ENCODE data around the gene RASSF3.

The RASSF3 gene, protein sequence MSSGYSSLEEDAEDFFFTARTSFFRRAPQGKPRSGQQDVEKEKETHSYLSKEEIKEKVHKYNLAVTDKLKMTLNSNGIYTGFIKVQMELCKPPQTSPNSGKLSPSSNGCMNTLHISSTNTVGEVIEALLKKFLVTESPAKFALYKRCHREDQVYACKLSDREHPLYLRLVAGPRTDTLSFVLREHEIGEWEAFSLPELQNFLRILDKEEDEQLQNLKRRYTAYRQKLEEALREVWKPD

GRCh38 chr12:64610079-64610659 lies at the start of gene RASSF3:
TSS of gene RASSF3 (plus strand) at chr12:64610495. CDS start at chr12:64610633, 138 bp downstream.
- TF ChIP-seq, protein P1, sequence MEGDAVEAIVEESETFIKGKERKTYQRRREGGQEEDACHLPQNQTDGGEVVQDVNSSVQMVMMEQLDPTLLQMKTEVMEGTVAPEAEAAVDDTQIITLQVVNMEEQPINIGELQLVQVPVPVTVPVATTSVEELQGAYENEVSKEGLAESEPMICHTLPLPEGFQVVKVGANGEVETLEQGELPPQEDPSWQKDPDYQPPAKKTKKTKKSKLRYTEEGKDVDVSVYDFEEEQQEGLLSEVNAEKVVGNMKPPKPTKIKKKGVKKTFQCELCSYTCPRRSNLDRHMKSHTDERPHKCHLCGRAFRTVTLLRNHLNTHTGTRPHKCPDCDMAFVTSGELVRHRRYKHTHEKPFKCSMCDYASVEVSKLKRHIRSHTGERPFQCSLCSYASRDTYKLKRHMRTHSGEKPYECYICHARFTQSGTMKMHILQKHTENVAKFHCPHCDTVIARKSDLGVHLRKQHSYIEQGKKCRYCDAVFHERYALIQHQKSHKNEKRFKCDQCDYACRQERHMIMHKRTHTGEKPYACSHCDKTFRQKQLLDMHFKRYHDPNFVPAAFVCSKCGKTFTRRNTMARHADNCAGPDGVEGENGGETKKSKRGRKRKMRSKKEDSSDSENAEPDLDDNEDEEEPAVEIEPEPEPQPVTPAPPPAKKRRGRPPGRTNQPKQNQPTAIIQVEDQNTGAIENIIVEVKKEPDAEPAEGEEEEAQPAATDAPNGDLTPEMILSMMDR (IDR thresholded peaks at IDR 0.05; ENCODE audit: low read length, missing control alignments): no peak
- DNase-seq (ENCODE audit: low read depth): peak; percentile 70
- peak within 1 kb of the TSS; percentile 83 for H3K4me3 ChIP-seq (replicated peaks; ENCODE audit: low read depth, low read length)

GRCh38 chr12:64561302-64562136 lies 48.8 kb upstream of the RASSF3 start:
- H3K4me3 ChIP-seq (replicated peaks; ENCODE audit: low read depth, low read length): no peak overlapping the region
- TF ChIP-seq, protein P1 (IDR thresholded peaks at IDR 0.05; ENCODE audit: low read length, missing control alignments): no peak
- no peak for DNase-seq (ENCODE audit: low read depth)

- DNase-seq (ENCODE audit: low read depth): no peak
- TF ChIP-seq, protein P1 (IDR thresholded peaks at IDR 0.05; ENCODE audit: low read length, missing control alignments): no peak
These were observed 44.2 kb upstream of the RASSF3 start for GRCh38 chr12:64566122-64566521.

GRCh38 chr12:64566831-64567517 lies 43.3 kb upstream of the RASSF3 start:
- TF ChIP-seq, protein P1 (IDR thresholded peaks at IDR 0.05; ENCODE audit: low read length, missing control alignments): no peak
- H3K4me3 ChIP-seq (replicated peaks; ENCODE audit: low read depth, low read length): no peak overlapping the region
- no peak for DNase-seq (ENCODE audit: low read depth)

More at GRCh38 chr12:64566122-64566521, 44.2 kb upstream of the RASSF3 start:
- no peak overlapping the region for H3K4me3 ChIP-seq (replicated peaks; ENCODE audit: low read depth, low read length)

DNA sequence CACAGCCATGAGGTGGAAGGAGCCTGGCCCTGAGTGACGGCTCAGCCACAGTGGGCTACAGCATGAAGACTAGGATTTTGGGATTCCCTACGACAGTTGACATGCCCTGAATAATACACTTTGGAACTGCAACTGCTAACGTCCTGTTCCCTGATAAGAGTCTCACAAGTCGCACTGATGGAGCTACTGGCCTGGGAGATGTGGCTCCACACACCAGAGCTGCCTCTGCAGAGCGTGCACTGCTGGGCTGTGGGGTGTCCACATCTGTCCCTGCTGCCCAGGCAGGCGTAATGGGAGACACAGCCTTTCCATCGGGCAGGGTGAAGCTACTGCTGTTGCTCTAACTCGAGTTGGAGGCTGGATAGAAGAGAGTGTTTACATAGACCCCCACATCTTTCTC lies 42.7 kb upstream of the RASSF3 start:
- H3K4me3 ChIP-seq (replicated peaks; ENCODE audit: low read depth, low read length): no peak overlapping the region
- DNase-seq (ENCODE audit: low read depth): no peak
- TF ChIP-seq, protein P1 (IDR thresholded peaks at IDR 0.05; ENCODE audit: low read length, missing control alignments): no peak

GRCh38 chr12:64568298-64568697 lies 42.0 kb upstream of the RASSF3 start:
- TF ChIP-seq, protein P1 (IDR thresholded peaks at IDR 0.05; ENCODE audit: low read length, missing control alignments): no peak
- H3K4me3 ChIP-seq (replicated peaks; ENCODE audit: low read depth, low read length): no peak overlapping the region
- DNase-seq (ENCODE audit: low read depth): no peak

Data from fibroblast of pulmonary artery (primary cell).